BJ (cell line): ENCODE data around the gene PCED1B. TPM values are rescaled to one million over a fixed set of nuclear protein-coding genes. Genes with fewer than 3 reads are reported as not detected.

ENCODE experiments used
- CTCF ChIA-PET: fragments of 350-600 bp; formaldehyde crosslinking; extraction: SDS; loops from one replicate; lab custom pipeline; 2021; ENCODE audit warnings: antibody characterized with exemption, inconsistent platforms; lab: Yijun Ruan, JAX
- POLR2A ChIA-PET: fragments of 300-600 bp; sonication (Branson Sonifier 250); formaldehyde crosslinking; extraction: SDS; loops from one replicate; lab custom pipeline; 2021; ENCODE audit warnings: antibody characterized with exemption; lab: Charles Lee
- DNase-seq: peaks from one replicate; pipeline ENCODE4 v3.0.0-alpha.2; 2011; ENCODE audit warnings: low read depth
- H3K27me3 ChIP-seq: 2 replicates; pipeline ENCODE4 v1.6.0; 2011; ENCODE audit warnings: low read length; ENCODE audit not compliant: control insufficient read depth, insufficient read depth
- H3K36me3 ChIP-seq: 2 replicates; pipeline ENCODE4 v1.5.1; 2011; ENCODE audit warnings: low read length; ENCODE audit not compliant: control insufficient read depth, insufficient read depth
- H3K4me3 ChIP-seq: 2 replicates; pipeline ENCODE4 v1.5.1; 2011; ENCODE audit warnings: low read depth, mild to moderate bottlenecking, control low read depth, low read length
- CTCF ChIP-seq: IDR thresholded peaks from 2 replicates; pipeline ENCODE4 v1.5.1; 2011; ENCODE audit warnings: low read depth, mild to moderate bottlenecking, control low read depth, inconsistent platforms, low read length, moderate library complexity; ENCODE audit not compliant: insufficient read depth
- polyA plus RNA-seq: library from polyadenylated mRNA; depleted of rRNA; stranded (reverse); fragments of >200 nt; gene quantifications from 2 replicates; pipeline ENCODE4 v1.2.3, GENCODE V29; 2011

PCED1B gene
- polyA plus RNA-seq, 1 experiment: 7.8 TPM

DNA sequence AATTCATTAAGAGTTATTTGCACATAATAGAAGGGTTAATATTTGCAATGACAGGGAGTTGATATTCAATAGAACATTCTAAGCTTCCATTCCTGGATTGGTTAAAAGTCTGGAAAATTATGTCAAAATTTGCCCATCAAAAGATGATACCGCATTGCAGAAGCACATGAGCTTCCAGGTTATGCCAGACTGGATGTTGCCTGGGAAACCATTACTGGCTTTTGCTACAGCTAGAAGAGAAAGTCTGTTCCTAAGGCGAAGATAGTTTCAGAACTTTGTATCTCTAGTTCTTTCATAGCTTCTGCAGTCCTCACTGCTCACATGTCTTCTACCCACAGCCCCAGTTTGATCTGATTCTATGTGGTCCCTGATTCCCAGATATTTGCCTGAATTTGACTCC is 122.8 kb downstream of the PCED1B start:
- Histone ChIP-seq H3K4me3 (no peak overlapping the region), H3K36me3 (no peaks in the 10 kb centered on the region), H3K27me3 (no peaks in the 10 kb centered on the region)
- ChIA-PET POLR2A (no interaction called here), CTCF (interaction anchor here (1.1 to 1.2 kb wide), 3 partner anchors 10 to 13 kb away, joined by 3 read pairs; no protein-coding TSS in a partner anchor)
- TF ChIP-seq CTCF: no peak
- no peak for DNase-seq

- no peak for TF ChIP-seq CTCF
- no peak overlapping the region for H3K4me3 ChIP-seq
- POLR2A ChIA-PET: no interaction called here
- H3K36me3 ChIP-seq: no peaks in the 10 kb centered on the region
- no peaks in the 10 kb centered on the region for H3K27me3 ChIP-seq
- CTCF ChIA-PET: interaction anchor here (0.9 to 1.1 kb wide), 2 partner anchors 8 to 23 kb away, joined by 3 read pairs; no protein-coding TSS in a partner anchor
- no peak for DNase-seq
Observed at GRCh38 chr12:47205532-47206449, 126.4 kb downstream of the PCED1B start.

- Histone ChIP-seq H3K36me3 (no peaks in the 10 kb centered on the region), H3K4me3 (no peak overlapping the region), H3K27me3 (no peaks in the 10 kb centered on the region)
- DNase-seq: no peak
- no peak for TF ChIP-seq CTCF
- POLR2A ChIA-PET: interaction anchor here (0.6 kb wide), 1 partner anchor 176 kb away, joined by 5 read pairs; no protein-coding TSS in a partner anchor
- CTCF ChIA-PET: interaction anchor here (0.8 to 1.5 kb wide), 2 partner anchors 11 to 14 kb away, joined by 3 to 4 read pairs; no protein-coding TSS in a partner anchor
Observed at GRCh38 chr12:47206450-47207339, 127.3 kb downstream of the PCED1B start.

- no peak for TF ChIP-seq CTCF
- DNase-seq: no peak
- ChIA-PET CTCF (interaction anchor here (0.8 to 1.9 kb wide), 3 partner anchors 10 to 15 kb away, joined by 3 to 6 read pairs (median 4); no protein-coding TSS in a partner anchor), POLR2A (interaction anchor here (0.5 to 0.6 kb wide), 2 partner anchors 177 to 895 kb away, joined by 5 to 6 read pairs; no protein-coding TSS in a partner anchor)
- Histone ChIP-seq H3K36me3 (no peaks in the 10 kb centered on the region), H3K4me3 (no peak overlapping the region), H3K27me3 (no peaks in the 10 kb centered on the region)
Observed at GRCh38 chr12:47207340-47207717, 127.9 kb downstream of the PCED1B start.
